T47D (cell line): ENCODE measurements around the gene FEZF1.

Source experiments
- DNase-seq, 2 experiments: peaks; one replicate each; pipeline versions ENCODE4 v3.0.0 to v3.0.0-alpha.2; 2011 to 2012; ENCODE audit warnings: low read depth in 1 of 2, low spot score in 1 of 2
- JUND ChIP-seq: IDR thresholded peaks from 2 replicates; pipeline ENCODE4 v1.6.1; 2012; ENCODE audit warnings: low read depth
- in situ Hi-C: cut with HindIII; loops from 2 replicates; pipeline ENCODE4 v1.10.0; 2016; ENCODE audit warnings: low sequenced_read_pairs, low pct_unique_long_range_greater_than_20kb

FEZF1 gene

GRCh38 chr7:122304996-122305421, 459 bp upstream of the FEZF1 start:
- DNase-seq = peak in 1 of 2 experiments; percentile 23
- in situ Hi-C loops = no loop called here
- no peak for TF ChIP-seq JUND

- no peak for TF ChIP-seq JUND
- no peak for DNase-seq
- in situ Hi-C loops = no loop called here
Observed at GRCh38 chr7:122303531-122304318, 825 bp downstream of the FEZF1 start.

- TF ChIP-seq JUND = no peak
- in situ Hi-C loops = no loop called here
- no peak for DNase-seq
Observed at GRCh38 chr7:122302761-122303530, 1.6 kb downstream of the FEZF1 start.

- in situ Hi-C loops = no loop called here
- TF ChIP-seq JUND = no peak
- DNase-seq = no peak
Observed at GRCh38 chr7:122301858-122302760, 2.4 kb downstream of the FEZF1 start.

GRCh38 chr7:122300956-122301833, 3.4 kb downstream of the FEZF1 start:
- no peak for DNase-seq
- TF ChIP-seq JUND = no peak
- in situ Hi-C loops = no loop called here

GRCh38 chr7:122300211-122300932, 4.2 kb downstream of the FEZF1 start:
- in situ Hi-C loops = no loop called here
- DNase-seq = no peak
- TF ChIP-seq JUND = no peak

- no peak for TF ChIP-seq JUND
- DNase-seq = no peak
- in situ Hi-C loops = no loop called here
Observed at GRCh38 chr7:122299624-122300210, 4.8 kb downstream of the FEZF1 start.

- in situ Hi-C loops = no loop called here
- no peak for DNase-seq
- TF ChIP-seq JUND = no peak
Observed at GRCh38 chr7:122298618-122299017, 5.9 kb downstream of the FEZF1 start.

- TF ChIP-seq JUND = no peak
- in situ Hi-C loops = no loop called here
Observed at GRCh38 chr7:122298131-122298530, 6.4 kb downstream of the FEZF1 start.

GRCh38 chr7:122291189-122291588, 13.4 kb downstream of the FEZF1 start:
- no peak for TF ChIP-seq JUND
- DNase-seq = no peak
- in situ Hi-C loops = no loop called here

More at GRCh38 chr7:122298131-122298530, 6.4 kb downstream of the FEZF1 start:
- no peak for DNase-seq

- in situ Hi-C loops = no loop called here
- peak in 1 of 2 experiments; percentile 25 for DNase-seq
- no peak for TF ChIP-seq JUND
Observed at GRCh38 chr7:122290476-122290875, 14.1 kb downstream of the FEZF1 start.
